ENCODE measurements around the gene PCSK6. TPM values are rescaled to one million over a fixed set of nuclear protein-coding genes. Genes with fewer than 3 reads are reported as not detected.

The PCSK6 gene
- total RNA-seq, 1 donor from 2014 or later: 1.3 TPM

DNA sequence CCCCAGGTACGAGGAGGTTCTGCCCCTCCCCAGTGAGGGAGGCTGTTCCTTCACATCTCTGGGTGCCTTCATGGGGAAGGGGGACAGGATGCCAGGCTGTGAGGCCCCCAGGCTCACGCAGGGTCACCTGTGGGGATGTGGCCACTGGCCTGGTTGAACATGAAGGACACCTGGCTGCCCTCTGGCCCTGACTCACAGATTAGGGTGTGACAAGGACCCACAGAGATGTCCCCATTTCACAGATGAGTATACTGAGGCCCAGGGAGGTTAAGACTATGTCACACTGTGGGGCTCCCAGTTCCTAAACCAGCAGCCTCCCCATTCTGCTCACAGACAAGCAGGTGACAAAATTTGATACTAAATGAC, 42.4 kb downstream of the PCSK6 start:
- Histone ChIP-seq H3K4me3 (ENCODE audit: insufficient read depth, low read depth, low read length) (no peak overlapping the region), H3K27me3 (ENCODE audit: insufficient read depth, low read length) (no peaks in the 10 kb centered on the region), H3K27ac (ENCODE audit: low read depth, low read length) (no peak overlapping the region), H3K9ac (ENCODE audit: low read length) (no peak overlapping the region), H3K36me3 (ENCODE audit: insufficient read depth, low read length) (no peaks in the 10 kb centered on the region), H3K4me1 (ENCODE audit: insufficient read depth, low read length) (peaks cover 2% of the 10 kb centered on the region), H2AFZ (ENCODE audit: low read depth, low read length) (no peak overlapping the region), H3K79me2 (ENCODE audit: insufficient read depth, low read length) (no peaks in the 10 kb centered on the region), H4K20me1 (ENCODE audit: insufficient read depth, low read length) (no peaks in the 10 kb centered on the region), H3K9me3 (ENCODE audit: insufficient read depth, low read depth, low read length) (no peaks in the 10 kb centered on the region), H3K4me2 (ENCODE audit: low read length) (no peak overlapping the region)
- peaks cover 5% of the 10 kb centered on the region for H3K9me3 Mint-ChIP-seq (ENCODE audit: unreplicated experiment)
- H3K27ac Mint-ChIP-seq (ENCODE audit: unreplicated experiment): no peak overlapping the region
- DNase-seq (ENCODE audit: low read depth): no peak
- H3K36me3 Mint-ChIP-seq (ENCODE audit: low read depth, unreplicated experiment): no peaks in the 10 kb centered on the region
- TF ChIP-seq EZH2 (IDR thresholded peaks at IDR 0.05; ENCODE audit: insufficient read depth, low read length): no peak
- no peak for TF ChIP-seq CTCF (IDR thresholded peaks at IDR 0.05; ENCODE audit: insufficient read depth, low read depth, low read length)
- H3K4me3 Mint-ChIP-seq (ENCODE audit: unreplicated experiment): no peak overlapping the region
- H3K27me3 Mint-ChIP-seq (ENCODE audit: low read depth, unreplicated experiment): peaks cover 13% of the 10 kb centered on the region
- H3K4me1 Mint-ChIP-seq (ENCODE audit: low read depth, unreplicated experiment): peaks cover 7% of the 10 kb centered on the region
- FAIRE-seq: no peak

- Mint-ChIP-seq H3K27me3 (ENCODE audit: low read depth, unreplicated experiment) (peaks cover 12% of the 10 kb centered on the region), H3K9me3 (ENCODE audit: unreplicated experiment) (peaks cover 5% of the 10 kb centered on the region), H3K36me3 (ENCODE audit: low read depth, unreplicated experiment) (no peaks in the 10 kb centered on the region), H3K27ac (ENCODE audit: unreplicated experiment) (no peak overlapping the region), H3K4me1 (ENCODE audit: low read depth, unreplicated experiment) (peaks cover 7% of the 10 kb centered on the region), H3K4me3 (ENCODE audit: unreplicated experiment) (no peak overlapping the region)
- Histone ChIP-seq H3K4me1 (ENCODE audit: insufficient read depth, low read length) (peaks cover 2% of the 10 kb centered on the region), H3K4me3 (ENCODE audit: insufficient read depth, low read depth, low read length) (no peak overlapping the region), H3K79me2 (ENCODE audit: insufficient read depth, low read length) (no peaks in the 10 kb centered on the region), H3K9me3 (ENCODE audit: insufficient read depth, low read depth, low read length) (no peaks in the 10 kb centered on the region), H2AFZ (ENCODE audit: low read depth, low read length) (no peak overlapping the region), H3K27me3 (ENCODE audit: insufficient read depth, low read length) (peaks cover under 1% of the 10 kb centered on the region), H3K9ac (ENCODE audit: low read length) (no peak overlapping the region), H3K36me3 (ENCODE audit: insufficient read depth, low read length) (no peaks in the 10 kb centered on the region), H4K20me1 (ENCODE audit: insufficient read depth, low read length) (no peaks in the 10 kb centered on the region), H3K4me2 (ENCODE audit: low read length) (peak overlapping the region; percentile 40), H3K27ac (ENCODE audit: low read depth, low read length) (no peak overlapping the region)
- no peak for DNase-seq (ENCODE audit: low read depth)
- TF ChIP-seq CTCF (IDR thresholded peaks at IDR 0.05; ENCODE audit: insufficient read depth, low read depth, low read length) (no peak), EZH2 (IDR thresholded peaks at IDR 0.05; ENCODE audit: insufficient read depth, low read length) (no peak)
- no peak for FAIRE-seq
These were observed 42.9 kb downstream of the PCSK6 start for GRCh38 chr15:101446518-101447167.
